ENCODE results near the gene UGT1A1. TPM values are rescaled to one million over a fixed set of nuclear protein-coding genes. Genes with fewer than 3 reads are reported as not detected.

The UGT1A1 gene
- polyA plus RNA-seq (2013, experiment 1 of 2) = not detected
- not detected for polyA plus RNA-seq (2013, experiment 2 of 2)

DNA sequence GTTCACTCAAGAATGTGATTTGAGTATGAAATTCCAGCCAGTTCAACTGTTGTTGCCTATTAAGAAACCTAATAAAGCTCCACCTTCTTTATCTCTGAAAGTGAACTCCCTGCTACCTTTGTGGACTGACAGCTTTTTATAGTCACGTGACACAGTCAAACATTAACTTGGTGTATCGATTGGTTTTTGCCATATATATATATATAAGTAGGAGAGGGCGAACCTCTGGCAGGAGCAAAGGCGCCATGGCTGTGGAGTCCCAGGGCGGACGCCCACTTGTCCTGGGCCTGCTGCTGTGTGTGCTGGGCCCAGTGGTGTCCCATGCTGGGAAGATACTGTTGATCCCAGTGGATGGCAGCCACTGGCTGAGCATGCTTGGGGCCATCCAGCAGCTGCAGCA lies at the start of gene UGT1A1:
Gene UGT1A1, plus strand, starts transcription at position 228 of the 400 bp plus-strand sequence. Its CDS starts 18 bp downstream, at position 246.
- Histone ChIP-seq H4K8ac (ENCODE audit: low read length) (no peak within 1 kb of the TSS), H3K4me3 (ENCODE audit: insufficient read depth in 1 of 2, low read depth in 1 of 2, low read length in 2 of 2) (no peak within 1 kb of the TSS), H2AK5ac (ENCODE audit: low read length, severe bottlenecking) (no peak within 1 kb of the TSS), H2BK5ac (ENCODE audit: low read depth, low read length, poor library complexity, severe bottlenecking) (no peak within 1 kb of the TSS), H3K18ac (ENCODE audit: low read depth in 1 of 2, low read length in 2 of 2) (no peak within 1 kb of the TSS), H3K27ac (ENCODE audit: low read length, poor library complexity, severe bottlenecking) (no peak within 1 kb of the TSS), H3K36me3 (ENCODE audit: control insufficient read depth in 1 of 2, insufficient read depth in 2 of 2, low read depth in 1 of 2, low read length in 2 of 2) (no peaks in the 10 kb centered on the region), H3K4ac (ENCODE audit: low read depth in 1 of 2, low read length in 2 of 2) (no peak within 1 kb of the TSS), H3K14ac (ENCODE audit: low read length in 2 of 2) (no peak within 1 kb of the TSS), H2BK12ac (ENCODE audit: low read length in 2 of 2) (no peak within 1 kb of the TSS), H2BK15ac (ENCODE audit: low read depth, poor library complexity, severe bottlenecking) (no peak within 1 kb of the TSS), H3K9ac (ENCODE audit: low read length) (no peak within 1 kb of the TSS), H3K4me1 (ENCODE audit: control insufficient read depth, insufficient read depth, low read depth, low read length) (no peaks in the 10 kb centered on the region), H2AFZ (ENCODE audit: low read depth, low read length) (no peak within 1 kb of the TSS), H3K79me1 (replicated peaks; ENCODE audit: low read length, poor library complexity, severe bottlenecking) (no peaks in the 10 kb centered on the region), H3K4me2 (ENCODE audit: low read length, poor library complexity, severe bottlenecking) (no peak within 1 kb of the TSS), H3K23ac (ENCODE audit: low read length in 2 of 2) (no peak within 1 kb of the TSS), H4K91ac (ENCODE audit: low read length) (no peak within 1 kb of the TSS), H2BK120ac (ENCODE audit: low read depth, low read length) (no peak within 1 kb of the TSS), H3K27me3 (ENCODE audit: control insufficient read depth in 1 of 2, insufficient read depth in 1 of 2, low read length in 2 of 2) (peaks cover 0 to 14% of the 10 kb centered on the region in 2 experiments), H3K9me3 (ENCODE audit: control insufficient read depth, low read length) (no peaks in the 10 kb centered on the region)
- WGBS = 87% methylated on average over 4 of the region's 6 CpGs
- no peak for DNase-seq

DNA sequence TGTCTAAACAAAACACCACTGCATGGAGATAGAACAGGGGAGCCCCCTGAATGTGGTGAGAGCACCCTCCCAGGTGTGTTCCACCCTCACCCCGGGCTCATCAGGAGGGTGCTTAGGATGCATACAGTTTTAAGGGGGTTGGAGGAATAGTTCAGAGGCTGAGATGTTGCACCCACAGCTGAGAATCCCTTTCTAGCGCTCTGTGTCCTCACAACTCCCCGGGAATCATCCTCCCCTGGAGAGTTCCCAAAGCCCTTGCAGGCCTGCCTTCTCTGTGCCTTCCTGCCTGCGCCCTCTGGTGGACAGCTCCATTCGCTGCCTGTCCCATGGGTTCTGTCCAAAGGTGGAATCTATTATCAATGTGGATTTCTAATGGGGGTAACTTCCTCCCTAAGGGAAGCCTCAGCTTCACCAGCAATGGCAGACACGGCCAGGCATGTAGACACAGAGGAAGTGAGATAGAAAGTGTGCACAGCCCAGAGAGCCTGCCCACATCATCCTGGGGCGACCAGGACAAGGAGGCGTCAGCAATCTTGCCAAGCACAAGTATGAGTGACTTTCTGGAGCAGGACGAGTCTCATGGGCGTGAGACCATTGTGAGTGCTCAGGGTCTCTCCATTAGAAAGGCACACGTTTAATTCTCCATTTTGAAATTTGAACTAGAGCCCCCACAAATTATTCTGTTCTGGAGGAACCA lies 48.6 kb upstream of the UGT1A1 start:
- Histone ChIP-seq H3K4me2 (ENCODE audit: low read length, poor library complexity, severe bottlenecking) (no peak overlapping the region), H3K18ac (ENCODE audit: low read depth in 1 of 2, low read length in 2 of 2) (no peak overlapping the region), H4K8ac (ENCODE audit: low read length) (no peak overlapping the region), H2BK15ac (ENCODE audit: low read depth, poor library complexity, severe bottlenecking) (no peak overlapping the region), H3K9me3 (ENCODE audit: control insufficient read depth, low read length) (no peaks in the 10 kb centered on the region), H3K27ac (ENCODE audit: low read length, poor library complexity, severe bottlenecking) (no peak overlapping the region), H2AFZ (ENCODE audit: low read depth, low read length) (no peak overlapping the region), H2BK5ac (ENCODE audit: low read depth, low read length, poor library complexity, severe bottlenecking) (no peak overlapping the region), H3K36me3 (ENCODE audit: control insufficient read depth in 1 of 2, insufficient read depth in 2 of 2, low read depth in 1 of 2, low read length in 2 of 2) (no peaks in the 10 kb centered on the region), H4K91ac (ENCODE audit: low read length) (no peak overlapping the region), H3K4ac (ENCODE audit: low read depth in 1 of 2, low read length in 2 of 2) (no peak overlapping the region), H3K79me1 (replicated peaks; ENCODE audit: low read length, poor library complexity, severe bottlenecking) (no peaks in the 10 kb centered on the region), H3K27me3 (ENCODE audit: control insufficient read depth in 1 of 2, insufficient read depth in 1 of 2, low read length in 2 of 2) (peaks cover 0 to 22% of the 10 kb centered on the region in 2 experiments), H3K4me3 (ENCODE audit: insufficient read depth in 1 of 2, low read depth in 1 of 2, low read length in 2 of 2) (no peak overlapping the region), H2BK120ac (ENCODE audit: low read depth, low read length) (no peak overlapping the region), H3K14ac (ENCODE audit: low read length in 2 of 2) (no peak overlapping the region), H3K9ac (ENCODE audit: low read length) (no peak overlapping the region), H2BK12ac (ENCODE audit: low read length in 2 of 2) (peak overlapping the region in 1 of 2 experiments; percentile 61), H2AK5ac (ENCODE audit: low read length, severe bottlenecking) (peak overlapping the region; percentile 72), H3K23ac (ENCODE audit: low read length in 2 of 2) (no peak overlapping the region), H3K4me1 (ENCODE audit: control insufficient read depth, insufficient read depth, low read depth, low read length) (peaks cover 9% of the 10 kb centered on the region)
- WGBS = 49% methylated on average over 10 of the region's 11 CpGs
- DNase-seq = peak; percentile 68

DNA sequence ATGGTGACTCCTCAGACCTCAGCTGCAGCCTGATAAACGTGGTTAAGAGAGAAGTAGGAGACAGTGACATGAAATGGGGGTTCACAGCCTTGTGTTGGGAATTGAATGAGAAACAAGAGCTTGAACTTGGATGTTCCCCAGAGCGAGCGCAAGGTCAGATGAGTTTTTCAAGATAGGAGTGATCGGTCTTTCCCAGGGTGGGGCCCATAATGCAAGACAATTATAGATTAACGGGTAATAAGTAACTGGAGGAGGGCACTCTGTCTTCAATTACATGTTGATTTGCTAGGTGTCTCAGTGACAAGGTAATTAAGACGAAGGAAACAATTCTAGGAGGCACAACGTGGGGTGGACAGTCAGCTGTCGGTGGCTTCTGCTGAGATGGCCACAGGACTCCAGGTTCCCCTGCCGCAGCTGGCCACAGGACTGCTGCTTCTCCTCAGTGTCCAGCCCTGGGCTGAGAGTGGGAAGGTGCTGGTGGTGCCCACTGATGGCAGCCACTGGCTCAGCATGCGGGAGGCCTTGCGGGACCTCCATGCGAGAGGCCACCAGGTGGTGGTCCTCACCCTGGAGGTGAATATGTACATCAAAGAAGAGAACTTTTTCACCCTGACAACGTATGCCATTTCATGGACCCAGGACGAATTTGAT lies 47.3 kb upstream of the UGT1A1 start, which contains the start of gene UGT1A5:
Gene UGT1A5, plus strand, starts transcription at position 297 of the 651 bp plus-strand sequence. Its CDS starts 85 bp downstream, at position 382.
- H3K9me3 ChIP-seq (ENCODE audit: control insufficient read depth, low read length) = no peaks in the 10 kb centered on the region
- no peak for DNase-seq
- peak within 1 kb of the TSS in 1 of 2 experiments; percentile 13 for H3K14ac ChIP-seq (ENCODE audit: low read length in 2 of 2)
- H4K91ac ChIP-seq (ENCODE audit: low read length) = no peak within 1 kb of the TSS
- no peak within 1 kb of the TSS for H3K18ac ChIP-seq (ENCODE audit: low read depth in 1 of 2, low read length in 2 of 2)
- H3K9ac ChIP-seq (ENCODE audit: low read length) = no peak within 1 kb of the TSS
- no peaks in the 10 kb centered on the region for H3K36me3 ChIP-seq (ENCODE audit: control insufficient read depth in 1 of 2, insufficient read depth in 2 of 2, low read depth in 1 of 2, low read length in 2 of 2)
- no peak within 1 kb of the TSS for H2AK5ac ChIP-seq (ENCODE audit: low read length, severe bottlenecking)
- H2AFZ ChIP-seq (ENCODE audit: low read depth, low read length) = no peak within 1 kb of the TSS
- H2BK5ac ChIP-seq (ENCODE audit: low read depth, low read length, poor library complexity, severe bottlenecking) = no peak within 1 kb of the TSS
- H2BK120ac ChIP-seq (ENCODE audit: low read depth, low read length) = no peak within 1 kb of the TSS
- peaks cover 7% of the 10 kb centered on the region for H3K4me1 ChIP-seq (ENCODE audit: control insufficient read depth, insufficient read depth, low read depth, low read length)
- no peak within 1 kb of the TSS for H4K8ac ChIP-seq (ENCODE audit: low read length)
- no peak within 1 kb of the TSS for H3K4ac ChIP-seq (ENCODE audit: low read depth in 1 of 2, low read length in 2 of 2)
- peaks cover 8 to 32% of the 10 kb centered on the region in 2 experiments for H3K27me3 ChIP-seq (ENCODE audit: control insufficient read depth in 1 of 2, insufficient read depth in 1 of 2, low read length in 2 of 2)
- no peaks in the 10 kb centered on the region for H3K79me1 ChIP-seq (replicated peaks; ENCODE audit: low read length, poor library complexity, severe bottlenecking)
- no peak within 1 kb of the TSS for H3K4me2 ChIP-seq (ENCODE audit: low read length, poor library complexity, severe bottlenecking)
- H2BK15ac ChIP-seq (ENCODE audit: low read depth, poor library complexity, severe bottlenecking) = no peak within 1 kb of the TSS
- H3K27ac ChIP-seq (ENCODE audit: low read length, poor library complexity, severe bottlenecking) = no peak within 1 kb of the TSS
- 80% methylated on average over 14 of the region's 14 CpGs for WGBS
- no peak within 1 kb of the TSS for H3K23ac ChIP-seq (ENCODE audit: low read length in 2 of 2)
- no peak within 1 kb of the TSS for H3K4me3 ChIP-seq (ENCODE audit: insufficient read depth in 1 of 2, low read depth in 1 of 2, low read length in 2 of 2)
- H2BK12ac ChIP-seq (ENCODE audit: low read length in 2 of 2) = no peak within 1 kb of the TSS

DNA sequence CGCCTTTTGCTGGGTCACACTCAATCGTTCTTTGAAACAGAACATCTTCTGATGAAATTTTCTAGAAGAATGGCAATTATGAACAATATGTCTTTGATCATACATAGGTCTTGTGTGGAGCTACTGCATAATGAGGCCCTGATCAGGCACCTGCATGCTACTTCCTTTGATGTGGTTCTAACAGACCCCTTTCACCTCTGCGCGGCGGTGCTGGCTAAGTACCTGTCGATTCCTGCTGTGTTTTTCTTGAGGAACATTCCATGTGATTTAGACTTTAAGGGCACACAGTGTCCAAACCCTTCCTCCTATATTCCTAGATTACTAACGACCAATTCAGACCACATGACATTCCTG lies 46.8 kb upstream of the UGT1A1 start:
- H2BK5ac ChIP-seq (ENCODE audit: low read depth, low read length, poor library complexity, severe bottlenecking) = no peak overlapping the region

More for the DNA sequence above, 46.8 kb upstream of the UGT1A1 start:
- no peak overlapping the region for H3K4ac ChIP-seq (ENCODE audit: low read depth in 1 of 2, low read length in 2 of 2)
- no peak overlapping the region for H3K4me2 ChIP-seq (ENCODE audit: low read length, poor library complexity, severe bottlenecking)
- H2BK120ac ChIP-seq (ENCODE audit: low read depth, low read length) = no peak overlapping the region
- H3K27ac ChIP-seq (ENCODE audit: low read length, poor library complexity, severe bottlenecking) = no peak overlapping the region
- no peak overlapping the region for H2AFZ ChIP-seq (ENCODE audit: low read depth, low read length)
- no peak overlapping the region for H3K18ac ChIP-seq (ENCODE audit: low read depth in 1 of 2, low read length in 2 of 2)
- H2BK15ac ChIP-seq (ENCODE audit: low read depth, poor library complexity, severe bottlenecking) = no peak overlapping the region
- 89% methylated on average over 7 of the region's 7 CpGs for WGBS
- H4K8ac ChIP-seq (ENCODE audit: low read length) = no peak overlapping the region
- no peak overlapping the region for H4K91ac ChIP-seq (ENCODE audit: low read length)
- H3K4me1 ChIP-seq (ENCODE audit: control insufficient read depth, insufficient read depth, low read depth, low read length) = peaks cover 7% of the 10 kb centered on the region
- H3K79me1 ChIP-seq (replicated peaks; ENCODE audit: low read length, poor library complexity, severe bottlenecking) = no peaks in the 10 kb centered on the region
- peaks cover 13 to 36% of the 10 kb centered on the region in 2 experiments for H3K27me3 ChIP-seq (ENCODE audit: control insufficient read depth in 1 of 2, insufficient read depth in 1 of 2, low read length in 2 of 2)
- H3K4me3 ChIP-seq (ENCODE audit: insufficient read depth in 1 of 2, low read depth in 1 of 2, low read length in 2 of 2) = no peak overlapping the region
- no peaks in the 10 kb centered on the region for H3K9me3 ChIP-seq (ENCODE audit: control insufficient read depth, low read length)
- DNase-seq = no peak
- H3K23ac ChIP-seq (ENCODE audit: low read length in 2 of 2) = no peak overlapping the region
- no peak overlapping the region for H3K9ac ChIP-seq (ENCODE audit: low read length)
- no peak overlapping the region for H3K14ac ChIP-seq (ENCODE audit: low read length in 2 of 2)
- H3K36me3 ChIP-seq (ENCODE audit: control insufficient read depth in 1 of 2, insufficient read depth in 2 of 2, low read depth in 1 of 2, low read length in 2 of 2) = no peaks in the 10 kb centered on the region
- no peak overlapping the region for H2BK12ac ChIP-seq (ENCODE audit: low read length in 2 of 2)
- H2AK5ac ChIP-seq (ENCODE audit: low read length, severe bottlenecking) = no peak overlapping the region
